ENCODE measurements around the gene AMER1.

The AMER1 gene

DNA sequence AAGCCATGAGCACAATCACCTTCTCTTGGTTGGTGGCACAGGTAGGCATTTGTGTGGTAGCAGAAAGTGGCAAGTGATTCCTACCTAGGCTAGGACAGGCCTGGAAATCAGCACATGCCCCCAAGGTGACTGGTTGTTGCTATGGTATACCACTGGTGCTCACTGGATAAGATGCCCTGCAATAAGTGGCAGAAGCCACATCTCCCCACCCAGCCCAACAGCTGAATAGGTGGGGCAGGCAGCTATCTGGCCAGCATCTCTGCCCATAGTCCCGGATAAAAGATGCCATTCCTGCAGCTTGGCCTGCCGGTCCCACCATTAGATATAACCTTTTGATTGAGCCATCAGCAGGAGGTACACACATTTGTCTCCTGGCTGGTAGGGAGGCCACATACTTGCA is 21.1 kb downstream of the AMER1 start:
- DNase-seq (ENCODE audit: low read depth) = no peak

DNA sequence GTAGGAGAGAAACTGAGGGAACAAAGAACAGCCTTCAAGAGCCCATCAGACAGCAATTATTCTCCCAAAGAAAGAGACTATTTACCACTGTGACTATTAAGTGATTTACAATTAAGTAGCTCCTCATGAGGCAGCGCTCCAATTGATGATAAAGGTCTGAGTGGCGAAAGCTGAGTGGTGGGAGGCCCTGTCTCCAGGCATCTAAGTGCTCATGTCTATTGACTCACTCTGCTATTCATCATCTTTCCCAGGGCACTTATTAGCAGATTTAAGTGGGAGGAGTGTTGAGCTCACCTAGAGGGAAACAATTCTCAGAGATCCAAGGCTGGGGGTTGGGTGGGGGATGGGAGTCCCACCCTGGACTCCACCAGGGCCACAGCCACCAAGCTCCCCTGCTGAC is 23.3 kb downstream of the AMER1 start:
- DNase-seq (ENCODE audit: low read depth) = no peak

DNA sequence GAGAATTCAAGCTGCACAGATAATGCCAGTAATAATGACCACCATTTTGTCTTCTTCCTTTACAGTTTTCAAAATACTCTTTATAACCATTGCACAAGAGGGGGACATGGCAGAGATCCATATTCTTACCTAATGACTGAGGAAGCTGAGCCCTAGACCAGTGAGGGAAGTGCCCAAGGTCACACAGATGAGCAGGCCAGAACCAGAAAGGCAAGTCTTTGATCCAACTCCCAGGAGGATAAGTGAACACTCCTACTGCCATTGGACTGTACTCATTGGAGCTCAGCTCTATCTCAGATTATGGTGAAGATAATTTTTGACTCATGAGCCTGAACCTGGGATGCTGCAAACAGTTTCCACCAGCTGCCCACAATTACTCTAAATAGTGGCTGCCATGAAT is 28.6 kb downstream of the AMER1 start:
- DNase-seq (ENCODE audit: low read depth) = no peak

DNA sequence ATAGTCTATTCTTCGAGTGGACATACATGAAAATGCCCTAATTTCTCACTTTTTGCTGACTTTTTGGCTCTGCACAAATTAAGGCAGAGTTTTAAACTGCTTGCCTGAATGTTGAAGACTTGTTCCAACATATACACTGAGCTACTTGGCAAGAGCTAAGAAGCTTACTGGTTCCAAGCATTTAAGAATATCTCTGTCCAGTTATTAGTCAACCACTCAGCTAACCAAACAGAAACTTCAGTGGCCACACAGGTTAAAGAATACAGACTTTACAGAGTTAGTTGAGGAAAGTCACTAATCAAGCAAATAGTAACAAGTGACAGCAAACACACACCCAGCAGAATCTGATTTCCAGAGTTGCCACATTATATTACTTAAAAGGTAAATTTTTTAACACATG is 35.5 kb downstream of the AMER1 start:
- DNase-seq (ENCODE audit: low read depth) = no peak

DNA sequence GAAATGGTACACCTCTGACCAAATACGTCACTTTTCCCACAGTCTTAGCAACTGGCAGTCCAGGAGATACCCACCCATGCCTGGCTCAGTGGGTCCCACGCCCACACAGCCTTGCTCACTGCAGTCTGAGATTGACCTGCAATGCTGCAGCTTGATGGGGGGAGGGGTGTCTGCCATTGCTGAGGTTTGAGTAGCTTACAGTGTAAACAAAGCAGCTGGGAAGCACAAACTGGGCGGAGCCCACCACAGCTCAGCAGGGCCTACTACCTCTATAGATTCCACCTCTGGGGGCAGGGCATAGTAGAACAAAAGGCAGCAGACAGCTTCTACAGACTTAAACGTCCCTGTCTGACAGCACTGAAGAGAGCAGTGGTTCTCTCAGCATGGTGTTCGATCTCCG is 52.7 kb downstream of the AMER1 start:
- DNase-seq (ENCODE audit: low read depth) = no peak

DNA sequence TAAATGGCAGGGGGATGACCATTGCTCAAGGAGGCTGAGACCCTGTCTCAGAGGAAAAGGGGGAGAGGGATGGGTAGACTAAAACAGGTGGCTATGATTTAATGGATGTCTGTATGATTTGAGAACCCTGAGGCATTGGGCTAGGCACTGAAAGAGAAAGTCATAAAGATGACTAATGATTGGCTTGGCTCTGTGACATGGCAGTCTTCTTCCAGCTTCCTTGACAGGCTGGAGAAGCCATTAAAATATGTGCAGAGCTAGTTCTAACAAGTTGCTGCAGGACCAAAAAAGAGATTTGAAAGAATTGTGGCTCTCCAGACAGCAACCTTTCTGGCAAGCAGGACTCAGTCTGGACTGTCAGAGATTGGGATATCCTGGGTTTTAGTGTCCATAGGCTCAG is 53.6 kb downstream of the AMER1 start:
- DNase-seq (ENCODE audit: low read depth) = no peak

DNA sequence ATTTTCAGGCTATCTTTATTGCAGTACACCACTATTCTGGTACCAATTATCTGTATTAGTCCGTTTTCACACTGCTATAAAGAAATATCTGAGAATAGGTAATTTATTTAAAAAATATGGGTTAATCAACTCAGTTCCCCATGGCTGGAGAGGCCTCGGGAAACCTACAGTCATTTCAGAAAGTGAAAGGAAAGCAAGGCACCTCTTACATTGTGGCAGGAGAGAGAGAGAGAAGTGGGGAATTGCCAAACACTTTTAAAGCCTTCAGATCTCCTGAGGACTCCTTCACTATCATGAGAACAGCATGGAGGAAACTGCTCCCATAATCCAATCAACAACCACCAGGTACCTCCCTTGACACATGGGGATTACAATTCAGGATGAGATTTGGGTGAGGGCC is 54.7 kb downstream of the AMER1 start:
- no peak for DNase-seq (ENCODE audit: low read depth)

Data from ELR (cell line).